Mesenchymal stem cell (in vitro differentiated cells and primary cell): ENCODE results near the gene CFAP299.

Experiments used
- DNase-seq: peaks from one replicate; pipeline ENCODE4 v3.0.0-alpha.2; 2013
- H2AFZ ChIP-seq: one replicate; pipeline ENCODE4 v1.6.1; 2013; ENCODE audit warnings: low read depth, mild to moderate bottlenecking, control low read depth, inconsistent platforms, low read length, moderate library complexity
- H2AK5ac ChIP-seq: 2 replicates; pipeline ENCODE4 v1.6.1; 2013; ENCODE audit warnings: low read length, moderate library complexity, mild to moderate bottlenecking, inconsistent platforms; ENCODE audit not compliant: severe bottlenecking
- H2BK120ac ChIP-seq: one replicate; pipeline ENCODE4 v1.6.1; 2013; ENCODE audit warnings: low read depth, mild to moderate bottlenecking, inconsistent platforms, low read length, moderate library complexity
- H2BK12ac ChIP-seq, 2 experiments: one replicate each; pipeline ENCODE4 v1.6.1; 2013; ENCODE audit warnings: inconsistent platforms in 2 of 2, low read length in 2 of 2, mild to moderate bottlenecking in 2 of 2, moderate library complexity in 2 of 2, control low read depth in 1 of 2
- H2BK15ac ChIP-seq: one replicate; pipeline ENCODE4 v1.6.1; 2013; ENCODE audit warnings: mild to moderate bottlenecking, low read depth, inconsistent platforms; ENCODE audit not compliant: poor library complexity, severe bottlenecking
- H2BK5ac ChIP-seq: 2 replicates; pipeline ENCODE4 v1.6.1; 2013; ENCODE audit warnings: low read depth, mild to moderate bottlenecking, low read length, control low read depth, inconsistent platforms; ENCODE audit not compliant: poor library complexity, severe bottlenecking
- H3K14ac ChIP-seq, 2 experiments: one replicate each; pipeline ENCODE4 v1.6.1; 2013; ENCODE audit warnings: inconsistent platforms in 2 of 2, low read length in 2 of 2, control low read depth in 1 of 2, mild to moderate bottlenecking in 1 of 2, moderate library complexity in 1 of 2
- H3K18ac ChIP-seq, 2 experiments: one replicate each; pipeline ENCODE4 v1.6.1; 2013; ENCODE audit warnings: inconsistent platforms in 2 of 2, low read length in 2 of 2, control low read depth in 1 of 2, low read depth in 1 of 2, mild to moderate bottlenecking in 1 of 2
- H3K23ac ChIP-seq, 2 experiments: one replicate each; pipeline ENCODE4 v1.6.1; 2013; ENCODE audit warnings: inconsistent platforms in 2 of 2, low read length in 2 of 2, mild to moderate bottlenecking in 2 of 2, moderate library complexity in 2 of 2, control low read depth in 1 of 2
- H3K27ac ChIP-seq: 2 replicates; pipeline ENCODE4 v1.5.1; 2013; ENCODE audit warnings: mild to moderate bottlenecking, moderate library complexity, low read length, control low read depth, inconsistent platforms; ENCODE audit not compliant: poor library complexity, severe bottlenecking
- H3K27me3 ChIP-seq, 2 experiments: 2 replicates each; pipeline versions ENCODE4 v1.6.1 to v1.7.0; 2013; ENCODE audit warnings: low read length in 2 of 2, mild to moderate bottlenecking in 2 of 2, moderate library complexity in 2 of 2, control low read depth in 1 of 2, inconsistent platforms in 1 of 2; ENCODE audit not compliant: control insufficient read depth in 1 of 2, insufficient read depth in 1 of 2
- H3K36me3 ChIP-seq, 2 experiments: 2 replicates each; pipeline versions ENCODE4 v1.6.1 to v1.7.0; 2013; ENCODE audit warnings: low read length in 2 of 2, control low read depth in 1 of 2, inconsistent platforms in 1 of 2, low read depth in 1 of 2, mild to moderate bottlenecking in 1 of 2; ENCODE audit not compliant: insufficient read depth in 2 of 2, control insufficient read depth in 1 of 2
- H3K4ac ChIP-seq, 2 experiments: one replicate each; pipeline ENCODE4 v1.6.1; 2013; ENCODE audit warnings: inconsistent platforms in 2 of 2, low read length in 2 of 2, mild to moderate bottlenecking in 2 of 2, moderate library complexity in 2 of 2, control low read depth in 1 of 2, low read depth in 1 of 2
- H3K4me1 ChIP-seq: 2 replicates; pipeline ENCODE4 v1.6.1; 2013; ENCODE audit warnings: low read depth, low read length, control low read depth; ENCODE audit not compliant: control insufficient read depth, insufficient read depth
- H3K4me2 ChIP-seq: 2 replicates; pipeline ENCODE4 v1.6.1; 2013; ENCODE audit warnings: low read length, mild to moderate bottlenecking, inconsistent platforms; ENCODE audit not compliant: poor library complexity, severe bottlenecking
- H3K4me3 ChIP-seq, 2 experiments: 2 replicates each; pipeline versions ENCODE4 v1.5.1 to v1.7.0; 2013; ENCODE audit warnings: low read length in 2 of 2, mild to moderate bottlenecking in 2 of 2, control low read depth in 1 of 2, low read depth in 1 of 2; ENCODE audit not compliant: insufficient read depth in 1 of 2
- H3K79me1 ChIP-seq: replicated peaks from 2 replicates; pipeline ENCODE4 v1.6.1; 2013; ENCODE audit warnings: mild to moderate bottlenecking, control low read depth, low read length, inconsistent platforms; ENCODE audit not compliant: poor library complexity, severe bottlenecking
- H3K9ac ChIP-seq: 2 replicates; pipeline ENCODE4 v1.7.0; 2013; ENCODE audit warnings: mild to moderate bottlenecking, low read length, moderate library complexity
- H3K9me3 ChIP-seq: 2 replicates; pipeline ENCODE4 v1.7.0; 2013; ENCODE audit warnings: mild to moderate bottlenecking, low read length; ENCODE audit not compliant: control insufficient read depth
- H4K8ac ChIP-seq: one replicate; pipeline ENCODE4 v1.6.1; 2013; ENCODE audit warnings: inconsistent platforms, mild to moderate bottlenecking, low read length, moderate library complexity
- H4K91ac ChIP-seq: one replicate; pipeline ENCODE4 v1.6.1; 2013; ENCODE audit warnings: mild to moderate bottlenecking, low read length, inconsistent platforms
- WGBS: methylation state at CpG from one replicate; pipeline ENCODE4 v1.1.7; 2013; ENCODE audit warnings: mixed read lengths; 5-methylcytosine and 5-hydroxymethylcytosine counted together

Gene CFAP299

GRCh38 chr4:80385397-80386280 is 50.1 kb downstream of the CFAP299 start:
- Histone ChIP-seq H3K4ac (no peak overlapping the region), H3K4me1 (peaks cover 2% of the 10 kb centered on the region), H3K23ac (no peak overlapping the region), H3K27ac (no peak overlapping the region), H2AK5ac (no peak overlapping the region), H3K9me3 (no peaks in the 10 kb centered on the region), H3K9ac (no peak overlapping the region), H4K91ac (no peak overlapping the region), H3K79me1 (no peaks in the 10 kb centered on the region), H3K14ac (no peak overlapping the region), H2BK120ac (no peak overlapping the region), H3K18ac (no peak overlapping the region), H4K8ac (no peak overlapping the region), H2BK5ac (no peak overlapping the region), H3K36me3 (peaks cover 0 to 17% of the 10 kb centered on the region in 2 experiments), H3K4me3 (no peak overlapping the region), H3K27me3 (no peaks in the 10 kb centered on the region), H3K4me2 (no peak overlapping the region), H2BK12ac (no peak overlapping the region), H2BK15ac (no peak overlapping the region), H2AFZ (no peak overlapping the region)
- DNase-seq = no peak
- WGBS = 87% methylated on average over 25 of the region's 25 CpGs

DNA sequence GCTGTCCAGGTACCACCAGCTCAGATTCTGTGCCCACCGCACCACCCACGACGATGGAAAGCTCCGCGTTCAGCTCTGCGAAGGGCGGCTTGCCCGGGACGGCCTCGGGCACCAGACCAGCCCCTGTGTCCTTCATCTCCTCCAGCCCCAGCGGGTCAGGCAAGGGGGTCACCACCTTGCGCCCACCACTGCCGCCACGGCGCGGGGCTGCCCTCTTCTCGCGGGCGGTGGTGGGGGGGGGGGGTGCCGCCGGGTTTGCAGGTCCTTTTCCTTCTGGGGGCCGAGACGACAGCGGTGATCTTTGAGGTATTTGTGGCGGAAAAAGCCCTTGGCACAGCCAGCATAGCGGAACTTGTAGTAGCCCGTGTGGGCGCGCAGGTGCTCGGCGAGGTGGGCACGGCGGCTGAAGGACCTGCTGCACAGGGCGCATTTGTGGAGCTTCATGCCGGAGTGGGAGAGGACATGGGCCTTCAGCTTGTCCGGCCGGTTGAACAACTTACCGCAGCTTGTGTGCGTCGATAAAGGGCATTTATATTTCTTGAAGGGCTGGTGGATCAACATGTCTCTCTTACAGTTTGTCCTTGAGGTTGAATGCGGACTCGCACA is 50.9 kb downstream of the CFAP299 start:
- Histone ChIP-seq H3K36me3 (peaks cover 0 to 17% of the 10 kb centered on the region in 2 experiments), H2BK12ac (no peak overlapping the region), H3K18ac (no peak overlapping the region), H2BK15ac (no peak overlapping the region), H3K27me3 (no peaks in the 10 kb centered on the region), H3K4me1 (peaks cover 2% of the 10 kb centered on the region), H2AK5ac (no peak overlapping the region), H3K4me3 (no peak overlapping the region), H3K9ac (no peak overlapping the region), H2BK5ac (no peak overlapping the region), H3K4ac (no peak overlapping the region), H2AFZ (no peak overlapping the region), H3K9me3 (no peaks in the 10 kb centered on the region), H3K4me2 (no peak overlapping the region), H2BK120ac (no peak overlapping the region), H3K23ac (no peak overlapping the region), H3K79me1 (no peaks in the 10 kb centered on the region), H4K91ac (no peak overlapping the region), H3K14ac (no peak overlapping the region), H4K8ac (no peak overlapping the region), H3K27ac (no peak overlapping the region)
- WGBS = 97% methylated on average over 42 of the region's 42 CpGs
- no peak for DNase-seq

DNA sequence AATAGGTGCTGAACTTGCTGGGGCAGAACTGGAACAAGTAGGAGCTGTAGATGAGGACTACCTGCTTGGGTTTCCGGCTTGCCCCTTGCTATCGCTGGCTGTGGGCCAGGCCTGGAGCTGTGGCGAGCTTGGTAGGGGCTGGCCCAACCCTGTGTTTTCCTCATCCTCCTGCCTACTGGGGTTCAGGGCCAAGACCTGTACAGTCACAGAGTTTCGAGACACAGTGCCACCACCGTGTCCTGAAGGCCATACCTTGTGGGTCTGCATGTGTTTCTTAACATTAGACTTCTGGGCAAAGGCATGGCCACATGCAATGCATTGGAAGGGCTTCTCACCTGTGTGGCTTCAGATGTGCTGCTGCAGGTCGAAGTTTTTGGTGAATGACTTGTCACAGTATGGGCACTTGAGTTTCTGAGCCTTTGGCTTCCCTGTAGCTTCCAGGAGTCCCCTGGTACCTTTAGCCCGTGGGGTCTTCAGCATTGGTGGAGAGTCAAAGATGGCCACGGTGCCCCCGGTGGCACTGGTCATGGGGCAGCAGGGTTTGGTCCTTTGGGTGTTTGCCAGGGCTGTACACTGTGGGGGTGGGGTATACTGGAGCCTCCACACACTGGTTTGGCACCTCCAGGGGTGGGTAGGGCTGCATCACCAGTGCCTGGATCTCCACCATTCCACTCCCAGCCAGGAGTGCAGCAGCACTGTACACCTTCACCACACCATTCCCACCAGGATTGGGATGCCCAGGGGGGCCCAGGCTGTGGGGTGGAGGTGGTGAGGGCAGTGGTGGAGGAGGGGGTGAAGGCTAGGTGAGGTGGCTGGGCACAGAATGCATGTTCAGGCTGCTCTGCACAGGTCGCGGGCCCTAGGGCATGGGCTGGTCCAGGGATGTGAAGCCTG is 52.1 kb downstream of the CFAP299 start:
- H4K91ac ChIP-seq = peak overlapping the region; percentile 18
- 78% methylated on average over 11 of the region's 11 CpGs for WGBS
- no peaks in the 10 kb centered on the region for H3K79me1 ChIP-seq
- H3K27me3 ChIP-seq = no peaks in the 10 kb centered on the region
- no peak overlapping the region for H3K9ac ChIP-seq
- H3K4ac ChIP-seq = no peak overlapping the region
- H3K36me3 ChIP-seq = peaks cover 0 to 17% of the 10 kb centered on the region in 2 experiments
- no peak overlapping the region for H2BK12ac ChIP-seq
- DNase-seq = no peak
- H3K14ac ChIP-seq = peak overlapping the region in 1 of 2 experiments; percentile 82
- H2AK5ac ChIP-seq = no peak overlapping the region
- no peak overlapping the region for H3K18ac ChIP-seq
- no peak overlapping the region for H4K8ac ChIP-seq
- no peak overlapping the region for H2BK5ac ChIP-seq
- H3K23ac ChIP-seq = no peak overlapping the region
- no peak overlapping the region for H2BK15ac ChIP-seq
- no peak overlapping the region for H2BK120ac ChIP-seq
- H3K4me1 ChIP-seq = peaks cover 2% of the 10 kb centered on the region
- H2AFZ ChIP-seq = no peak overlapping the region
- H3K4me2 ChIP-seq = no peak overlapping the region
- H3K9me3 ChIP-seq = no peaks in the 10 kb centered on the region
- H3K27ac ChIP-seq = no peak overlapping the region
- no peak overlapping the region for H3K4me3 ChIP-seq

DNA sequence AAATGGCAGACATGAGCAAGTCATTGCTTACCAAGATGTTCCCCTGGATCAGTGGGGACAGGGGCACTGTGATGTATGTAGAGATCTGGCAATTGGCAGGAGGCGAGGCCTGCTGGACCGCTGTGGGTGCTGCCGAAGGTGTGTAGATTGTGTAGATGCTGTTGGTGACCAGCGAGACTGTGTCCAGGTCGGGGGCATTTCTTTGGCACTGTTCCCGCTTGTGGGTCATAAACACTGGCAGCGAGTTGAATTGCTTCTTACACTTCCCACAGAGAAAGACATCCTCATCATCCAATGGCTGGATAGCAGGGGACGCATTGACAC is 52.7 kb downstream of the CFAP299 start:
- Histone ChIP-seq H3K4me2 (no peak overlapping the region), H2BK12ac (no peak overlapping the region), H3K9ac (no peak overlapping the region), H3K27ac (no peak overlapping the region), H3K4me1 (peaks cover 2% of the 10 kb centered on the region), H4K91ac (peak overlapping the region; percentile 18), H3K4me3 (no peak overlapping the region), H3K23ac (no peak overlapping the region), H2BK120ac (no peak overlapping the region), H3K36me3 (peaks cover 0 to 17% of the 10 kb centered on the region in 2 experiments), H3K4ac (no peak overlapping the region), H4K8ac (no peak overlapping the region), H3K9me3 (no peaks in the 10 kb centered on the region), H3K14ac (peak overlapping the region in 1 of 2 experiments; percentile 82), H2AFZ (no peak overlapping the region), H3K27me3 (no peaks in the 10 kb centered on the region), H3K18ac (no peak overlapping the region), H2AK5ac (no peak overlapping the region), H2BK5ac (peak overlapping the region; percentile 20), H3K79me1 (no peaks in the 10 kb centered on the region), H2BK15ac (no peak overlapping the region)
- 78% methylated on average over 7 of the region's 8 CpGs for WGBS
- no peak for DNase-seq
